ENCODE data around the gene TMEM260.
"Not testable (repeated sequence)": the region's sequence is repeated elsewhere in the genome, so short reads cannot be mapped to it uniquely, and the experiment has no call there.

The TMEM260 gene

DNA sequence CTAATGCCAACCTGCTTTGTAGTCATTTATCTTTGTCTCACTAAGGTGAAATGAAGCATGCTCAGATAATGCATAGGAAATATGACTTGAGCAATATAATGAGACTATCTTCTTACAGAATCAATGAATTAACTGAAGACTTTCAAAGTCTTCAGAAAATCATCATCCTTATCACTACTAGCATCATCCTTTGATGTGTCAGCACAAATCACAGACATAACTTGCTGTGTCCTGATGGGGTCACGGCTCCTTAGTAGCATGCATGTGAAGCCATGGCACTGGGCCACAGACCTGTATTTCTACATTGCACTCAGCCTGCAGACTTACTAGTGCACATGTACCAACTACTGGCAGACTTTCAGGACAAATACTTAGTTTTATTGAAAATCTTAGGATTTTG, 18.9 kb downstream of the TMEM260 start:
- no peak for DNase-seq

- peak in 12 of 58 donors; percentile 1 to 24 (median 6) for DNase-seq
Observed at GRCh38 chr14:56603648-56604047, 24.1 kb downstream of the TMEM260 start.

- no peak for DNase-seq
Observed at GRCh38 chr14:56608689-56609088, 29.1 kb downstream of the TMEM260 start.

- not testable (repeated sequence) for DNase-seq
Observed at GRCh38 chr14:56611663-56612062, 32.1 kb downstream of the TMEM260 start.

- no peak for DNase-seq
Observed at GRCh38 chr14:56617084-56617483, 37.5 kb downstream of the TMEM260 start.

DNA sequence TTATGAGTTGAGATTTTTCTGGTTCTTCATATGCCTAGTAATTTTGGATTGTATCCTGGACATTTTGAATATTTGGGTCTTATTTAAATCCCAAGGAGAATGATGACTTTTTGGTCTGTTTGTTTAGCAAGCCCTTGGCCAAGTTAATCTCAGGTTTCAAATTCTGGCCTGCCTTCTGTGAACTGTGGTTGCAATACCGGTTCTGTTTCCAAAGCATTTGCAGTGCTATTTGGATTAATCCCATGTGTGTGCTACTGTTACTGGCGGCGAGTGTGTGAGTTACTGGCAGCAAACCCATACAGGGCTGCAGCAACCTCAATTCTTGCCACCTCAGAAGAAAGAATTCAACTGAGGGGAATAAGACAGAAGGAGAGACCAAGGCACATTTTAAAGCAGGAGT, 51.1 kb downstream of the TMEM260 start:
- no peak for DNase-seq

GRCh38 chr14:56632195-56632594, 52.6 kb downstream of the TMEM260 start:
- DNase-seq = peak in 1 of 58 donors; percentile 2

DNA sequence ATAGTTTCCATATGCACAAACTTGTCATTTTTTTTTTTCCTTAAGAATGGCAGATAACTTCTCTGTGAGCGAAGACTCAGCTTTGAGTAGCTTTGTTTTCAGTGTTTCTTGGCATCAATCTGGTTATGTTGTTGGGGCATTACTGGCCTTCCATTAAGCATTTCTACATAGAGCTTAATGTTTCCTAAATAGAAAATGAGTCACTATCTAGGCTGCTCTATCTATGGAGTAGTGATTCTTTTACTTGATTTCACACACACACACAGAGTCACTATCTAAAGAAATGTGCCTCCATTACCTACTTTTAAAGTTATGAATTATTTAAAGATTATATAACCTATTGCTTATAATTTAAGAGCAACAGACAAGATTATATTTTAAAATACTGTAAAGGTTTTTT, 53.9 kb downstream of the TMEM260 start:
- no peak for DNase-seq

DNA sequence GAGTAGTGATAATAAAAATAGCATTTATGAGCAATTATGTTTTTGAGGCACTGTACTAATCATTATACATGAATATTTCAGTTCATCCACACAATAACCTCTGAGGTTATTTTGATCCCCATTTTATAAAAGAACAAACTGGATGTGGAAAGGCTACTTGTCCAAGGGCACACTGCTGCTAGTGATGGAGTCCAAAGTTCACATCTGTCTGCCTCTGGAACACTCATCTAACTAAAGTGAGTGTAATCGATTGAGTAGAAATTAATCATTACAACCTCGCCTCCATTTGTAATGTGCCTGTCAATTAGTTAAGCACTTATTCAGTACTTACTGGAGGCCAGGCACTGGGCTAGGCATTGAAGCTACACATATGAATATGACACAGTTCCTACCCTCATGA, 55.4 kb downstream of the TMEM260 start:
- no peak for DNase-seq

DNA sequence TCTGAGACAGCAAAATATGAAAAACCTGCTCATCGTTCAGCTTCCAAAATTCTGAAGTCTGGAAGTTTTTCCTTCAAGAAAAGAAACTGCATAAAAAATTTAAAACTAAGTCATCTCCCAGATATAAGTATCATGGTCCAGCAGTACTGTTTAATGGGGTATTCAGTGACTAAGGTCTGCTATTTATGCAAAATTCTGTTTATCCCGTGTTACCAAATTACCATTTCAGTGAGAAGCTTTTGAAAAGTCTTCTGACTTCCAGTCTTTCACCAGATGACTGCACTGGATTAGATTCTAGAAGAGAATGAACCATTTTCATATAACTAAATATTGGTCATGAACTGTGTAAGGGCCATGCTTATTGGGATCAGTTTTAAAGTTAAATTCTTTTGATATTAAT, 67.9 kb downstream of the TMEM260 start:
- DNase-seq = no peak

- DNase-seq = no peak
Observed at GRCh38 chr14:56648508-56649301, 69.1 kb downstream of the TMEM260 start.

DNA sequence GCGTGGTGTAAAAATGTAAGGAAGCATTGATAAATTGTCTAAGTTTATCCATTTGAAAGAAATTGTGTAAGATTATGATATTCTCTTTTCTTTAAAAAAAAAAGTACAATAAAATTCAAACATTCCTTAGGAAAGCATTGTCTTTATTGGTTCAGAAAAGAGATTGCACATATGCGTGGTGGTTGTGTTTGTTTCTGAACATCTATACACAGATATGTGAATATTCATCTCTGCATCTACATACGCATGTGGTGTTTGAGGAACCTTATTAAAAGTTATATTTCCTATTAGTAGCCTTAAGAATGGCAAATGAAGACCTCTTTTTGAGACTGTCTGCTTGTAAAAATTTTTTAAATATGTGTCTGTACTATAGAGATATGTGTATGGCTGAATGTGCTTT, 69.8 kb downstream of the TMEM260 start:
- DNase-seq = no peak

- peak in 22 of 58 donors; percentile 3 to 29 (median 14) for DNase-seq
Observed at GRCh38 chr14:56650048-56650447, 70.5 kb downstream of the TMEM260 start.

DNA sequence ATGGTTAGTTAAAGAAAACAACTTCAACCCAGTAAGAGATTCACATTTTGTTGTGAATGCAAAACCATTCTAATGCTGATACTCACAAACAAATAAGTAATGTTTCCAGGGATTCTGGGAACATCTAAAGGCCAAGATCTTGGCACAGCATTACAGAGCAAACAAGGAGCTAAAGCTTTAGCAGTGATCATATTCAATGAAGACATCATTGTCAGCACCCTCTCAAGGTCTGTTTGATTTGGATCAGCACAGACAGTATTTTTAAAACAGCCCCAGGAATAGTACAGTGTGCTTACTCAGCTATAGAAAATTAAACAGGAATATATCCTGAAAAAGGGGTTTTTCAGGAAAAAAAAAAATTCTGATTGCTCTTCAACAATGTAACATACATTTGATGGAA, 71.4 kb downstream of the TMEM260 start:
- no peak for DNase-seq

- DNase-seq = no peak
Observed at GRCh38 chr14:56657604-56658003, 78.0 kb downstream of the TMEM260 start.

- DNase-seq = no peak
Observed at GRCh38 chr14:56659378-56659777, 79.8 kb downstream of the TMEM260 start.

DNA sequence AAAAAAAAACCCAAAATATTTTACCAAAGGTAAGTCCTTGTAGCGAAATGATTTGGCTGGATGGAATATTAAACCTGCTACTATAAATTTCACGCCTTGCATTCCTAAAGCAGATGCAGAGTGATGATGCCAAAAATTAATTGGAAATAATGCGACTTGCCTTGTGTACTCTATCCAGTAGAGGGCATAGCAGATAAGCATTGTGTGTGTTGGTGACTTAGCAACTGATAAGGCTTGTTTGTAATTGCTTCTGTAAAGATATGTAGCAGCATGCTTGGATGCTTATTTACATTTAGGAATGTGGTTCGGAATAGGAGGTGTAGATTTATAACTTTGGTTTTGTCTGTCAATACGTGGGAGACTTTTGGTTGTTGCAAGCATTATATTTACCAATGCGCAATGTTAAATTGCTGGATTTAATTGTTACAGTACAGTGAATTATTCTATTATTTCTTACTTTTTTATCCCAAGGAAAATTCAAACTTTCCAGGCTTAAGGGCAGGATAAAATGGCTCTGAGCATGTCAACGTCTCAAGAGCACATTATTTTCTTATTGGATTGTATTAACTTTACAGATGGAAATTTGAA, 80.5 kb downstream of the TMEM260 start:
- DNase-seq = peak in 2 of 58 donors; percentile 0 to 10

GRCh38 chr14:56660677-56661389, 81.2 kb downstream of the TMEM260 start:
- no peak for DNase-seq

DNA sequence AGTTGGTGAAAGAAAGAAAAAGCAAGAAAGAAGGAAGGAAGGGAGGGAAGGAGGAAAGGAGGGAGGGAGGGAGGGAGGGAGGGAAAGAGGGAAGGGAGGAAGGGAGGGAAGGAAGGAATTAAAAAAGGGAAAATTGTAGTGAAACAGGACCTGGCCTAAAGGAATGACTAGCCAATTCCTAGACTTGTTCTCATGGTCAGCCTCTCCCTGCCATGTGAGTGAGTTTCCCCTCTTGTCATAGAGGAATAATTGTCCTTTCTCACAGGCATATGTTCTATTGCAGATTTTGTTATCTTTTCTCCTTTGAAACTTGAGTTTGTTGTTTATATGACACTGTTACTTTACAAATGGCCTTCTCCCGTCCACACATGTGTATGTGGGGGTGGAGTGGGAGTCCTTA, 81.9 kb downstream of the TMEM260 start:
- DNase-seq = no peak

DNA sequence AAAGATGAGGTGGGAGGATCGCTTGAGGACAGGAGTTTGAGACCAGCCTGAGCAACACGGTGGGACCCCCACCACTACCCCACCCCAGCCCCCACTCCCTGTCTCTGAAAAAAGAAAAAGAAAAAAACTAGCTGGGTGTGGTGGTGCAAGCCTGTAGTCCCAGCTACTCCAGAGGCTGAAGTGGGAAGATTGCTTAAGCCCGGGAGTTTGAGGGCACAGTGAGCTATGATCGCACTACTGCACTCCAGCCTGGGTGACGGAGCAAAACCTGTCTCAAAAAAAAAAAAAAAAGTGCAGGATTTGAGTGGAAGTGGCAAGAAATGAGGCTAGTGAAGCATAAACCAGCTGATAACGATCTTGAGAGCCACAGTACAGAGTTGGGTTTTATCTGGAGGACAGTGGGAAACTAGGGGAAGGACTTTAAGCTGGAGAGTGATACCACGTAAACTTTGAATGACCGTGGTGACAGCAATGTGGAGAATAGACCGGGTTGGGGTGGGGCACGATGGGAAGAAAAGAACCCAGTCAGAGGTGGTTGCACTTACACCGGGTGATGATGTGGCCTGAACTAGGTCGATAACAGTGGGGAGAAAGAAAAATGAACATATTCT, 85.3 kb downstream of the TMEM260 start:
- no peak for DNase-seq

- no peak for DNase-seq
Observed at GRCh38 chr14:56666294-56666693, 86.7 kb downstream of the TMEM260 start.

DNA sequence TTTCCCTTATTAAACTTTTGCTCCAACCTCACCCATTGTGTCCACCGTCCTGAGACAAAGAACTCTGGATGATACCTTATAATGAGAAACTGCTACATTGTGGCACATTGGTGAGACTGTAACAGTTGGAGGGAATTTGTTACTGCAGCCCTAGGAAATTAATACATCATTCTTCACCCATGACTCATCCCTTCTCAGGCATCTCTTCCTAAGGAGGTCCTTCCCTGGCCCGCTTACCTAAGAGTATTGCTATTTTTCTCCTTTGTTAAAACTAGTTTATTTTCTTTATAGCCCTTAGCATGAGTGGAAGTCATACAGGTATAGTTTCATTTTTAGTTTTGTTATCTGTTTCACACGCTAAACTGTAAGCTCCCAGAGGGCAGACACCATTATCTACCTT, 87.1 kb downstream of the TMEM260 start:
- DNase-seq = no peak

All from anterior cingulate cortex (tissue), 58 donors.